ENCODE data around the gene UTP11.

UTP11 gene

GRCh38 chr1:38072858-38073257, 60.3 kb downstream of the UTP11 start:
- Histone ChIP-seq H3K9me3 (ENCODE audit: control insufficient read depth, low read length) (no peaks in the 10 kb centered on the region), H3K27ac (ENCODE audit: insufficient read depth, low read length, poor library complexity, severe bottlenecking) (no peak overlapping the region), H3K4me1 (ENCODE audit: control insufficient read depth, insufficient read depth, low read length, poor library complexity, severe bottlenecking) (no peaks in the 10 kb centered on the region), H3K36me3 (ENCODE audit: control insufficient read depth, insufficient read depth, low read length) (no peaks in the 10 kb centered on the region), H3K27me3 (replicated peaks; ENCODE audit: control insufficient read depth, insufficient read depth, low read length, poor library complexity, severe bottlenecking) (peaks cover 3% of the 10 kb centered on the region), H3K4me3 (ENCODE audit: insufficient read depth, low read depth, low read length, poor library complexity, severe bottlenecking) (no peak overlapping the region)
- DNase-seq, result no peak

DNA sequence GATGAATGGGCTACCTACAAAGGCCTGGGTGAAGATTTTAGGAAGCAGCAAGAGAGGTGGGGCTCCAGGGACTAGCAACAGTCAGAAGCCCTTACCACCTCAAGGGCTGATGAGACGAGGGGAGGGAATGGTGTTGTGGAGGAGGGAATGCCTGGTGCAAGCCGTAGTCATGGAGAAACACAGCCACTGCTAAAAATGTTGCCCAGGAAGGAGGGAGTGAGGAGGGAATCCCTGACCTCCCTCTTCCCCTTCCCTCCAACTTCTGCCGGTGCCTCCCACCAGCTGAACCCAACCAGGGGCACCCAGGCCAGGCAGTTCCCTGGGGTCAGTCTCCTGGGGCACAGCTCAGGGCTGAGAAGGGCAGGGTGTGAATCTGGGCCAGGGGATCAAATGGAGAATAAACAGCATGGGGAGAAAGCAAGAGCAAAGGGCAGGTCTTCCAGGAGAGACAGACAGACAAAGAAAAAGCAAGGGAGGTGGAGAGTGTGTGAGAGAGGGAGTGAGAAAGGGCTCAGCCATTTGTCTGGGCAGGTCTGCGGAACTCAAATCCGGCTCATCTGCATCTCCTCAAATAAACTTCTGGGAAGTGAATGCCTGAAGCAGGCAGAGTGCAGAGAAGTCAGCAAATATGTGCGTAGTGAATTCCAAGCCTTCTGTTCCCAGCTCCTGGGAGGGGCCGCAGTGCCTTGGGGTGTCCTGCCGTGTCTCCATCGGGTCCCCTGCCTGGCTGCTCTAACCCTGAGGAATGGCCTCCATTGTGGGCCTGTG, 61.2 kb downstream of the UTP11 start:
- Histone ChIP-seq H3K4me1 (ENCODE audit: control insufficient read depth, insufficient read depth, low read length, poor library complexity, severe bottlenecking) (no peaks in the 10 kb centered on the region), H3K36me3 (ENCODE audit: control insufficient read depth, insufficient read depth, low read length) (no peaks in the 10 kb centered on the region), H3K4me3 (ENCODE audit: insufficient read depth, low read depth, low read length, poor library complexity, severe bottlenecking) (no peak overlapping the region), H3K9me3 (ENCODE audit: control insufficient read depth, low read length) (no peaks in the 10 kb centered on the region), H3K27ac (ENCODE audit: insufficient read depth, low read length, poor library complexity, severe bottlenecking) (no peak overlapping the region), H3K27me3 (replicated peaks; ENCODE audit: control insufficient read depth, insufficient read depth, low read length, poor library complexity, severe bottlenecking) (peaks cover 3% of the 10 kb centered on the region)
- no peak for DNase-seq

- H3K4me3 ChIP-seq (ENCODE audit: insufficient read depth, low read depth, low read length, poor library complexity, severe bottlenecking), result no peak overlapping the region
- no peak for DNase-seq
- H3K27ac ChIP-seq (ENCODE audit: insufficient read depth, low read length, poor library complexity, severe bottlenecking), result no peak overlapping the region
- no peaks in the 10 kb centered on the region for H3K9me3 ChIP-seq (ENCODE audit: control insufficient read depth, low read length)
- H3K36me3 ChIP-seq (ENCODE audit: control insufficient read depth, insufficient read depth, low read length), result no peaks in the 10 kb centered on the region
- peaks cover 3% of the 10 kb centered on the region for H3K27me3 ChIP-seq (replicated peaks; ENCODE audit: control insufficient read depth, insufficient read depth, low read length, poor library complexity, severe bottlenecking)
- no peaks in the 10 kb centered on the region for H3K4me1 ChIP-seq (ENCODE audit: control insufficient read depth, insufficient read depth, low read length, poor library complexity, severe bottlenecking)
These were observed 61.8 kb downstream of the UTP11 start for GRCh38 chr1:38074302-38074677.

All from effector memory CD4-positive, alpha-beta T cell (primary cell).